GM19240 (cell line): ENCODE measurements around the gene PLEKHM3.
"Not testable (repeated sequence)": the region's sequence is repeated elsewhere in the genome, so short reads cannot be mapped to it uniquely, and the experiment has no call there.

Experiments used
- DNase-seq: peaks from one replicate; pipeline ENCODE4 v3.0.0; 2011; ENCODE audit warnings: low spot score; ENCODE audit not compliant: insufficient read length

Gene PLEKHM3

DNA sequence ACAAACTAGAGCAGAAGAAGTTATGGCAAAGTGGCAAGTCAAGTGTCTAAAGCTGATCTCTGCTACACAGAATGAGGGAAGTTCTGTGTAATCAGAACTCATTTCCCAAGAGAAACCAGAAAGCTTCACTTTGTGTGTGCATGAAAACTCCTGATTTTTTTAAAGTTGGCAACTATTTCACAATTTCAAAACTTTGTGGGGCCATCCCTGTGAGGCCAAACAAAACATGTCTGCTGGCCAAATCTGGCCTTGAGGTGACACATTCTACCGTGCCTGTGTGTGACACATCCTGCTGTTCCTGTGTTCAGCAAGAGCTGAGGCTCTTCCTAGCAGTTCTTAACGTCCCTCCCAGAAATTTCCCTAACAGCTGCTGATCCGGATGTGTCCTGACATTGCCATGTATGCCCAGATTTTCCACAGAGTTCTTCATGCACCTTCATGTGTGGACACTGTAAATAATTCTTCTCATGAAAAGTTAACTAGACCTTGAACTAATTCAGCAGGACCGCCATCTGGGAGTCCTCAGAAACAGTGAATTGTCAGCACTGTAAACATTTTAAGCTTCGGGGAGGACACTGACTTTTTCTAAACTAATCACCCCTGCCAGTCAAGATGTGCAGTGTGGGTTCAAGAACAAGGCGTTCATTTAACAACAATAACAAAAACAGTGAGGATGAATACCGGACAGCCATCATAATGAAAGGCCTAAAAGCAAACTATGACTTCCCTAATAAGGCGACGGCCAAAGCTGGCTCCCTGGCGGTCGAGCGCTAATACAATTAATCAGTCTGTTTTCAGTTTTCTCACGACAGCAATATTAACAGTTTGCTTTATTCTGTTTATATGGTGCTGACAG is 99.0 kb downstream of the PLEKHM3 start:
- DNase-seq, result no peak

DNA sequence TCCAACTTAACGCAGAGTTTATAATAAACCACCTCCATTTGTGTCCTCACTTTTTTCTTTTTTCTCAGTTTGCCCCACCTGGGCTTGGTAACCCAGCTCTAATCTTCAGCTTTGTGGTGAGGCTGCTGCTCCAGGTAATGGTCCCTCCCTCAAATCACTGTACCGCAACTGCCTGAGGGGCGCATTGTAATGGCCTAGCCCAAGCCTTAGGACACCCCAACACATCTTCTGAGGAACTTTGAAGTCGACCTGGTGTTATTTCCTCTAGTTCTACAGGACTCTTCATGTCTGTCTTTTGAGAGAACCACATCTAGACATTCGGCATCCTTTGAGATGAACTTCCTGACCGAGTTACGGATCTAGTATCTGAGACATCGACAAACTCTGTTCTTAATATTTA is 99.7 kb downstream of the PLEKHM3 start:
- no peak for DNase-seq

DNA sequence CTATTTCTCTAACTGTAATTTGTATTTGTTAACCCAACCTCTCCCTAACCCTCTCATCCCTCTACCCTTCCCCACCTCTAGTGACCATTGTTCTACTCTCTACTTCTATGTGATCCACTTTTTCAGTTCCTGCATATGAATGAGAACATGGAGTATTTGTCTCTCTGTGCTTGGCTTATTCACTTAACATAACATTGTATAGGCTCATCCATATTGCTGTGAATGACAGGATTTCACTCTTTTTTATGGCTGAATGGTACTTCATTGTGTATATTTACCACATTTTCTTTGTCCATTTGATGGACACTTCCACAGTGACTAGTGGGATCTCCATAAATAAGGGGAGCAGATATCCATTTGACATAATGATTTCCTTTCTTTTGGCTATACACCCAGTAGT is 103.7 kb downstream of the PLEKHM3 start:
- no peak for DNase-seq

- no peak for DNase-seq
Observed at GRCh38 chr2:207920721-207921120, 104.6 kb downstream of the PLEKHM3 start.

GRCh38 chr2:207920321-207920720 is 105.0 kb downstream of the PLEKHM3 start:
- DNase-seq, result no peak

DNA sequence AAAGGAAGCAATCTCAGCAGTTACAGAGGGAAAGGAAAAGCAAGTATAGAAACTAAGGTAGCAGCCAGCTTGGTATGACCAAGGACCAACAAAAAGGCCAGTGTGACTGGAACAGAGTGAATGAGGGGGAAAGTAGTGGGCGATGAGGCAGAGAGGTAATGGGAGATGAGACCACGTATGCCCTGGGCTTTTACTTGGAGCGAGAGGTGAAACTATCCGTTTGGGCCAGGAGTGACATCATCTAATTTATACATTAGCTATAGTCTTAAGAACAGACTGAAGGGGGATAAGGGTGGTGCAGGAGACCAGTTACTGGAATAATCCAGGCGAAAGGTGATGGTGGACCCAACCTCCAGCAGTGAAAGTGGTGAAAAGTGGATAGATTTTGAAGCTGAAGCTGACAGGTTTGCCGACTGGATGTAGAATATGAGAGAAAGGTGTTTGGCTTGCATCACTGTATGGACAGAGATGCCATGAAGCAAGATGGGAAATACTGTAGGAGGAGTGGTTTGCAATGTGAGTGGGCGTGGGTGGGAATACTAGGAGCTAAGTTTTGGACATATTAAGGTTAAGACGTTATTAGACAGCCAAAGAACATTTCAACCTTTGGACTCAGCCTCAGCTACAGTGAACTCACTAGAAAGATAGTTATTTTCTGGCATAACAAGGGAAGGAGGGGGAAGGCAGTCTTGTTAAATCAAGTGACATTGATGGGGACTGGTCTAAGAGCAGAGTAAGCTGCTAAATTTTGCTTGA is 106.0 kb downstream of the PLEKHM3 start:
- no peak for DNase-seq

- no peak for DNase-seq
Observed at GRCh38 chr2:207914716-207915115, 110.6 kb downstream of the PLEKHM3 start.

- DNase-seq, result no peak
Observed at GRCh38 chr2:207913772-207914358, 111.5 kb downstream of the PLEKHM3 start.

DNA sequence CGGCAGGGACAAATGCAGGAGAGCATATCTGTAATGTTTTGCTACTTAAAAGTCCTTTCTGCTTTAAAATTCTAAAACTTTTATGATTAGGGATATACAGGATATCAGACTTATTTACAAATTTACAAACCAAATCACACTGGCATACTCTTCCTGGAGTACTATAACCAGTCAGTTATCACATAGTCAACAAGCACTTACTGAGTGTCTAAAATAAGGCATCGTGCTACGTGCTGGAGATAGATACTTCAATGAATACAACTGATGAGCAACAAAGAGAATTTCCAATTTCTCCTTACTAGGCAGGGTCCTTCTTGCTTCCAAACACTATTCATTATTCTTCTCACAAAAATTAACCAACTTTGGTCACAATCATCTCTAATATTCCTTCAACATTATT is 113.5 kb downstream of the PLEKHM3 start:
- DNase-seq, result no peak

- DNase-seq, result no peak
Observed at GRCh38 chr2:207911215-207911614, 114.1 kb downstream of the PLEKHM3 start.

- not testable (repeated sequence) for DNase-seq
Observed at GRCh38 chr2:207906495-207906894, 118.8 kb downstream of the PLEKHM3 start.

GRCh38 chr2:207905546-207905945 is 119.8 kb downstream of the PLEKHM3 start:
- DNase-seq, result no peak

GRCh38 chr2:207903236-207903635 is 122.1 kb downstream of the PLEKHM3 start:
- no peak for DNase-seq

GRCh38 chr2:207902821-207903220 is 122.5 kb downstream of the PLEKHM3 start:
- DNase-seq, result no peak

DNA sequence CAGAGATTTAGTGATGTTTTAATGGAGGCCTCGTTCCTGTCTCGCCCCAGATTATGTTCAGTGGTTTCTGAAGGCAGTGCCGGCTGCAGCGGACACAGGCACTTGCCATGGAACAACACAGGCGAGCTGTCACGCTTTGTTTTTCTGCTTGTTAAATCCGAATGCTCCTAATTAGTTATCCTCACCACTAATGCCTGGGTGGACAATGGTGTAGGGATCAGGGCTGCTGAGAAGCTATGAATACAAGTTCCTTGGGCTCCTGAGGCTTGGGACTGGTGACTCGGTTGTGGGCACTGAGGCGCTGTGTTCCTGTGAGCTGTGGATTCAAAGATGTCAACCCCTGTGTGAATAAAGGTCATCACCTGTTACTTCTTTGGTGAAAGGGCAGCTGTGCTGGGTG is 123.5 kb downstream of the PLEKHM3 start:
- DNase-seq, result no peak

- DNase-seq, result no peak
Observed at GRCh38 chr2:207901401-207901800, 123.9 kb downstream of the PLEKHM3 start.

GRCh38 chr2:207898354-207898695 is 127.0 kb downstream of the PLEKHM3 start:
- no peak for DNase-seq

GRCh38 chr2:207897541-207898353 is 127.6 kb downstream of the PLEKHM3 start:
- DNase-seq, result no peak

DNA sequence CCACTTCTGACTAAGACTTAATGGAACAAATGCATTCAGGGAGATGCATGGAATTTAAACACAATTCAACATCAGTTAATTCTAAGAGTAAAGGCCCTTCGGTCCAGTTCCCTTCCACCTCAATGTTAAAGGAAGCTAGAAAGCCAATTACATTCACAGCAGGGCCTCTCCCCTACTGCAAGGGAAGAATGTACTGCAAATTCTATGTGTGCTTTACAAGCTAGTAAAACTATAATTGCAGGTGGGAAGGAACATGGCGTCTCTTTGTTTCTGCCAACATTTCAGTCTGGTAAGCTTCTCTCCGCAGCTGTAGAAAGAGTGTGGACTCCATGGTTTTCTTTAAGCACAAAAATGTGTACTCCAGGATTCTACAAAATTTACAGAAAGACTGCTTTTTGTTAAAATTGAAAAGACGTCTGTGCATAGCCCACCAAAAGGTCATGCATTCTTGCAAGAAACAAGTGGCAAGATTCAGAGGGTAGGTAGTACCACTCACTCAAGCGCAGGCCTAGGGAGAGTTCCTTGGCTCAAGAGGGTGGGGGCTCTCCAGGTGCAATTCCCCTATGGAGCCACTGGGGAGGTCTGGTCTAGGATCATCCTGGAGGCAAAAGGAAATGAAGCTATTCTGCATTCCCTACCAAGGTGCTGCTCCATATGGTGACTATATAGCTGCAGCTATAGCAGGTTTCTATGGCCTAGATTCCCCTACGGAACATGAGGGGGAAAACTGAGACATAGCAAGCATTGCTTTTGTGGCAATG is 128.6 kb downstream of the PLEKHM3 start:
- no peak for DNase-seq

DNA sequence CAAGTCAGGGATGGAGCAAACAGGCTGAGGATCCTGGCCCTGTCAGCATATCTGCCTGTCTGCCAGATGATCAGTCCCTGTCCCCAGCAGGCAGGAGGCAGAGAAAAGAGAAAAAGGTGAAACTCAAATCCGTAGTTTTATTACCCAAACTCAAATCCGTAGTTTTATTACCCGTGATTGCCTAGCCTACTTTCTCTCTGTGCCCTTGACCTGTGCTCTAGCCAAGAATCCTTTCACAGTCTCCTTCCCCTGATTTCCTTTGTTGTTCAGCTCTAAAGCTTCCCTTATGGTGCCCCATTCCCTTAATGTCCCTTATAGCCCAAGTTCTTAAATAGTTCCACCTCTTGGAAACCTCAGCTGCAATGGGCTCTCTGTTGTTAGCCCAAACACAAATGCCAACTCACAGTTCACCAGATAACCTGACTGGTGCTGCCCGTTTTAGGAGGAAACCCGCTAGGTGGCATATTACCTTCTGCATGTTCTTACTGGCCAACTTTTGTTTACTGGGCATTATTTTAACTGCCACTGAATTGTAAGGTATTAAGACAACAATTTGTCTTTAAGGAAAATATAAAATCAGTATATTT is 130.0 kb downstream of the PLEKHM3 start:
- no peak for DNase-seq
